ENCODE data around the gene NLRP6.
"Not testable (repeated sequence)": the region's sequence is repeated elsewhere in the genome, so short reads cannot be mapped to it uniquely, and the experiment has no call there.

NLRP6 gene

GRCh38 chr11:255816-256215 is 22.4 kb upstream of the NLRP6 start:
- in situ Hi-C loops (cut with MboI; ENCODE audit: low sequenced_read_pairs), result no loop called here

GRCh38 chr11:256952-257737 is 21.1 kb upstream of the NLRP6 start:
- in situ Hi-C loops (cut with MboI; ENCODE audit: low sequenced_read_pairs), result no loop called here

- in situ Hi-C loops (cut with MboI; ENCODE audit: low sequenced_read_pairs), result no loop called here
Measured at GRCh38 chr11:257766-258493, 20.3 kb upstream of the NLRP6 start.

- in situ Hi-C loops (cut with MboI; ENCODE audit: low sequenced_read_pairs), result no loop called here
Measured at GRCh38 chr11:259413-259812, 18.8 kb upstream of the NLRP6 start.

GRCh38 chr11:261624-262023 is 16.6 kb upstream of the NLRP6 start:
- in situ Hi-C loops (cut with MboI; ENCODE audit: low sequenced_read_pairs), result no loop called here

- in situ Hi-C loops (cut with MboI; ENCODE audit: low sequenced_read_pairs), result no loop called here
Measured at GRCh38 chr11:266676-267439, 11.3 kb upstream of the NLRP6 start.

- in situ Hi-C loops (cut with MboI; ENCODE audit: low sequenced_read_pairs), result no loop called here
Measured at GRCh38 chr11:267491-267994, 10.7 kb upstream of the NLRP6 start.

- in situ Hi-C loops (cut with MboI; ENCODE audit: low sequenced_read_pairs), result not testable (repeated sequence)
Measured at GRCh38 chr11:268716-269145, 9.5 kb upstream of the NLRP6 start.

- in situ Hi-C loops (cut with MboI; ENCODE audit: low sequenced_read_pairs), result no loop called here
Measured at GRCh38 chr11:269146-269890, 8.9 kb upstream of the NLRP6 start.

- in situ Hi-C loops (cut with MboI; ENCODE audit: low sequenced_read_pairs), result no loop called here
Measured at GRCh38 chr11:270451-271318, 7.5 kb upstream of the NLRP6 start.

- in situ Hi-C loops (cut with MboI; ENCODE audit: low sequenced_read_pairs), result no loop called here
Measured at GRCh38 chr11:271319-271715, 6.9 kb upstream of the NLRP6 start.

GRCh38 chr11:272195-272930 is 5.8 kb upstream of the NLRP6 start:
- in situ Hi-C loops (cut with MboI; ENCODE audit: low sequenced_read_pairs), result no loop called here

- in situ Hi-C loops (cut with MboI; ENCODE audit: low sequenced_read_pairs), result no loop called here
Measured at GRCh38 chr11:272931-273198, 5.3 kb upstream of the NLRP6 start.

GRCh38 chr11:276219-276618 is 2.0 kb upstream of the NLRP6 start:
- in situ Hi-C loops (cut with MboI; ENCODE audit: low sequenced_read_pairs), result no loop called here

GRCh38 chr11:279040-279965 is 1.1 kb downstream of the NLRP6 start:
- in situ Hi-C loops (cut with MboI; ENCODE audit: low sequenced_read_pairs), result no loop called here

- in situ Hi-C loops (cut with MboI; ENCODE audit: low sequenced_read_pairs), result no loop called here
Measured at GRCh38 chr11:279966-280705, 1.9 kb downstream of the NLRP6 start.

GRCh38 chr11:280706-281485 is 2.7 kb downstream of the NLRP6 start:
- in situ Hi-C loops (cut with MboI; ENCODE audit: low sequenced_read_pairs), result no loop called here
